OCI-LY3 (cell line): Measurements from ENCODE around the gene FIBP.

ENCODE experiments used
- CTCF ChIP-seq: fragments of 200-600, 300-600 bp; sonication (generic); IDR thresholded peaks from 2 replicates; pipeline ENCODE4 v1.5.1; 2014; ENCODE audit warnings: antibody characterized with exemption, low read length, low read depth
- EZH2phosphoT487 ChIP-seq: fragments of 200-600 bp; shearing (Covaris generic); IDR thresholded peaks from 2 replicates; pipeline ENCODE4 v1.6.1; 2018; ENCODE audit warnings: antibody characterized with exemption, mixed run types, low read depth

GRCh38 chr11:65854852-65855837 is 33.1 kb downstream of the FIBP start:
- TF ChIP-seq CTCF (no peak), EZH2phosphoT487 (no peak)
